Suppressor macrophage (primary cell): ENCODE results near the gene BICRA.
A peak's percentile ranks its signal among the peaks of the same experiment; 100 is the strongest.
"Not testable (repeated sequence)": the region's sequence is repeated elsewhere in the genome, so short reads cannot be mapped to it uniquely, and the experiment has no call there.

Source experiments
- DNase-seq, 4 experiments: peaks; one replicate each; pipeline ENCODE4 v3.0.0-alpha.2; 2020 to 2022

The BICRA gene

DNA sequence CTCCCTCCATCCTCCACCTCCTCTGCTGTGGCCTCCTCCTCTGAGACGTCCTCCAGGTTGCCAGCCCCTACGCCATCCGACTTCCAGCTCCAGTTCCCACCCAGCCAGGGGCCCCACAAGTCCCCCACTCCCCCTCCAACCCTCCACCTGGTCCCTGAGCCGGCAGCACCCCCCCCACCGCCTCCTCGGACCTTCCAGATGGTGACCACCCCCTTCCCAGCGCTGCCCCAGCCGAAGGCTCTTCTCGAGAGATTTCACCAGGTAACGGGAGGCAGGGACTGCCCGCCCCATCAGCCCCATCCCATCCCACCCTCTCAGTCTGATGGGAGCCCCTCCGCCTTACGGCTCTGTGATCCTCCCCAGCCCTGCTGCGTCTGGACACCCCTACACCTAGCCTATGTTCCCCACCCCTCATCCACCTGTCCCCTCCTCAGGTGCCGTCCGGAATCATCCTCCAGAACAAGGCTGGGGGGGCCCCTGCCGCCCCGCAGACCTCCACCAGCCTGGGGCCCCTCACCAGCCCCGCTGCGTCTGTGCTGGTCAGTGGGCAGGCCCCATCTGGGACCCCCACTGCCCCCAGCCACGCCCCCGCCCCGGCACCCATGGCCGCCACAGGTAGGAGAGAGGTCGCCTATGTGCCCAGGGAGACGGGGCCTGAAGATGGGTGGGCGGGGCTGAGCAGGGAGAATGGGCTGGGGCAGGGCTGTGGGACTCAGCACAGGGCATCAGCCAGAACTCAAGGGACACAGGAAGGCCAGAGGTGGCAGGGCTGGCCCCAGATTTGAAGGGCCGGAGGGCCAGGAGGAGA lies 85.7 kb downstream of the BICRA start:
- no peak for DNase-seq

- no peak for DNase-seq
Measured at GRCh38 chr19:47695533-47696262, 86.8 kb downstream of the BICRA start.

DNA sequence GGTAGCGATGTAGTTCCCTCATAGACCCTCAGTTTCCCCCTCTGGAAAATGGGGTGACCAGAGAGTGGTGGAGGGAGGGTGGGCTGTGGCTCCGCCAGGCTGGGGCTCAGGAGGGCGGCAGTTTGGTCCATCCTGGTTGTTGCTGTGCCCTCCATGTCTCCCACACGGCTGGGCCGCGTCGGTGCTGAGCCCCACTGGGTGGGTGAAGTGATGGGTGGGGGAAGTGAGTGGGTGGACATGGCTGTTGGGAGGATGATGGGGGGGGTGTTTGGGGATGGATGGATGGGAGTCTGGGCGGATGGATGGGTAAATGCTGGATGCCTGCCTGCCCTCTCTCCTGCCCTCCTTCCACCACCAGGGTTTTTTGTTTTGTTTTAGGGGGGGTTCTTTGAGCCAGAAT lies 87.7 kb downstream of the BICRA start:
- DNase-seq: no peak

- DNase-seq: peak; percentile 83 to 89 (median 87)
Measured at GRCh38 chr19:47697863-47698609, 89.1 kb downstream of the BICRA start.

GRCh38 chr19:47698631-47699359 lies 89.9 kb downstream of the BICRA start:
- DNase-seq: no peak

GRCh38 chr19:47699360-47699917 lies 90.5 kb downstream of the BICRA start:
- DNase-seq: peak; percentile 53 to 77 (median 58)

- no peak for DNase-seq
Measured at GRCh38 chr19:47700934-47701716, 92.2 kb downstream of the BICRA start.

DNA sequence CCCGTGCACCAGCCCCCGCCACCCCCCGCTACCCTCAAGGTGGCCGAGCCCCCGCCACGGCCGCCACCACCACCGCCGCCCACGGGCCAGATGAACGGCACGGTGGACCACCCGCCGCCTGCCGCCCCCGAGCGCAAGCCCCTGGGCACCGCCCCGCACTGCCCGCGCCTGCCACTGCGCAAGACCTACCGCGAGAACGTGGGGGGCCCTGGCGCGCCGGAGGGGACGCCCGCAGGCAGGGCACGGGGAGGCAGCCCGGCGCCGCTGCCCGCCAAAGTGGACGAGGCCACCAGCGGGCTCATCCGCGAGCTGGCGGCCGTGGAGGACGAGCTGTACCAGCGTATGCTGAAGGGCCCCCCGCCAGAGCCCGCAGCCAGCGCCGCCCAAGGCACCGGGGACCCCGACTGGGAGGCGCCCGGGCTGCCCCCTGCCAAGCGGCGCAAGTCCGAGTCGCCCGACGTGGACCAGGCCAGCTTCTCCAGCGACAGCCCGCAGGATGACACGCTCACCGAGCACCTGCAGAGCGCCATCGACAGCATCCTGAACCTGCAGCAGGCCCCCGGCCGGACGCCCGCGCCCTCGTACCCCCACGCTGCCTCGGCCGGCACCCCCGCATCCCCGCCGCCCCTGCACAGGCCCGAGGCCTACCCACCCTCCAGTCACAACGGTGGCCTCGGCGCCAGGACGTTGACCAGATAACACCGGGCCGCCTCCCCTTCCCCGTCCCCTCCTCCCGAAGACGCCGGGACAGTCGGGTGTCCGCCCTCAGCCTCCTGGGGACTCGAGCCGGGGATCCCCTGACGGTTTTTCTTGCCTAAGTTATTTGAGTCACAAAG lies 93.0 kb downstream of the BICRA start:
- no peak for DNase-seq

GRCh38 chr19:47702671-47703070 lies 93.7 kb downstream of the BICRA start:
- no peak for DNase-seq

DNA sequence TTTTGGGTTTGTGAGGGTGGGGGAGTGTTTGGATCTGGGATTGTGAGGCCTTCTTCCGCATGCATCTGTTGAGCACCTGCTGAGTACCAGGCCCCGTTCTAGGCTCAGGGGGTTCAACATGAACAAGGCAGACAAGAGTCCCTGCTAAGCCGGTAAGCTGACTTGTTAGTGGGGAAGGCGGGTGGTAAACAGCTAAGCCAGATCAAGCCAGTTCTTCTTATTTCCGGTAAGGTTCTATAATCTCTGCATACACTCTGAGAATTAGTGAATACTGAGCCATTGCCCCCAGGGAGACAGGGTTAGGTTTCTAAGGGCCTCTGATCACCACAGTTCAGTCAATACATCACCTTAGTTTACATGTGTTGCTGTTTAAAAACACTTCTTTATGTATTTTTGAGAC lies 94.4 kb downstream of the BICRA start:
- no peak for DNase-seq

GRCh38 chr19:47704024-47704423 lies 95.1 kb downstream of the BICRA start:
- DNase-seq: no peak

DNA sequence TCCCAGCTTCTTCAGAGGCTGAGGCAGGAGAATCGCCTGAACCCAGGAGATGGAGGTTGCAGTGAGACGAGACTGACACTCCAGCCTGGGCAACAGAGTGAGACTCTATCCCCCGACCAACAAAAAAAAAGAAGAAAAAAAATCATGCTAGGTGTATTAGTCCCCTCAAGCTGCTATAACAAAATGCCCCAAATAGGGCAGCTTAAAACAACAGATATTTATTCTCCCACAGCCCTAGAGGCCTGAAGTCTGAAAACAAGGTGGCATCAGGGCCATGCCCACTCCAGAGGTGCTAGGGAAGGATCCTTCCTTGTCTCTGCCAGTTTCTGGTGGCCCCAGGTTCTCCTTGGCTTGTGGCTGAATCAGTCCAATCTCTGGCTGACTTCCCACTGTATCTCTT lies 95.7 kb downstream of the BICRA start:
- no peak for DNase-seq

- DNase-seq: peak; percentile 83 to 87 (median 86)
Measured at GRCh38 chr19:47707135-47707925, 98.4 kb downstream of the BICRA start.

DNA sequence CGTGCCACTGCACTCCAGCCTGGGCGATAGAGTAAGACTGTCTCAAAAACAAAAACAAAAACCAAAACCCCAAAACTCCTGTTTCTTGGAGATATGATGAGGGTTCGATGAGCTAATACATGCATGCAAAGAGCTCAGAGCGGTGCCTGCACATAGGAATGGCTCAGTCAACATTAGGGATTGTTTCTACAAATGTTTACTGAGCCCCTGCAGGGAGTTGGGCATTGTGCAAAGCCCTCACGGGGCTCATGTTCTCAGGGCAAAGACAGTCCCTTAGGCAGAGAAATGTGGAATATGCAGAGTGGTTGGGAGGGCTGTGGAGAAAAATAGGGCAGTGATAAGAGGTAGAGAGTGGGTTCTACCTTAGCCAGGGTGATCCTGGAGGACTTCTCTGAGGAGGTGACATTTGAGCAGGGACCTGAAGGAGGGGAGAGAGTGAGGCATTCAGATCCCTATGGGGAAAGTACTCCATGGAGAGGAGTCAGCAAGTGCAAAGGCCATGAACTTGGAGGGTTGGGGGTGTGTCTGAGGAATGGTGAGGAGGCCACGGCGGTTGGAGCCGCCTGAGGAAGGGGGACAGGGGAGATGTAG lies 102.8 kb downstream of the BICRA start:
- no peak for DNase-seq

- DNase-seq: peak; percentile 43 to 72 (median 54)
Measured at GRCh38 chr19:47713046-47714021, 104.4 kb downstream of the BICRA start, which contains the start of gene EHD2. TSS of gene EHD2 (plus strand) at chr19:47713422. CDS start at chr19:47716613, 3,191 bp downstream.

DNA sequence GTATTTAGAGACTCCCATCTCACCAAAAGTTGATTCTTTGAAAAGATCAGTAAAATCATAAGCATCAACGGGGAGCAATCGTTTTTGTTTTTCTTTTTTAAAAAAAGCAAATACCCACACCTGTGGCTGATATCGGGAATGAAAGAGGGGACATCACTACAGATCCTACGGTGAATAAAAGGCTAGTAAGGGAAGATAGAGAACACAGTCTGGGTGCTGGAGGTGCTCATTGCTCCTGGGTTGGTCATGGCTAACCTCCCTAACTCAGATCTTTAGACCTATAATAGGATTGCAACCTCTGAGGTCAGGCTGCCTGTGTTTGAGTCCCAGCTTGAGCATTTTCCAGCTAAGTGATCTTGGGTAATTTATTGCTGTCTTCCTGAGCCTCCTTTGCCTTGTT lies 105.4 kb downstream of the BICRA start:
- no peak for DNase-seq

DNA sequence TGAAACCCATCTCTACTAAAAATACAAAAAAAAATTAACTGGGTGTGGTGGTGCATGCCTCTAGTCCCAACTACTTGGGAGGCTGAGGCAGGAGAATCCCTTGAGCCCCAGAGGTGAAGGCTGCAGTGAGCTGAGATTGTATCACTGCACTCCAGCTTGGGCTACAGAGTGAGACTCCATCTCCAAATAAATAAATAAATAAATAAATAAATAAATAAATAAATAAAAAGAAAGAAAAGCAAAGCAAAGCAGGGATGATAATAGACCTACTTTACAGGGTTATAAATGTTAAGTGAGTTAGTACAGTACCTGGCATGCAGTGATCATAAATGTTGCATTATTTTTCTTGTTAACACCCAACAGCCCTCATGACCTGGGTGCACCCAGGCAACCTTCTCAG lies 105.9 kb downstream of the BICRA start:
- not testable (repeated sequence) for DNase-seq
